Prostate gland (tissue), 2 donors: ENCODE results near the gene OR52K1.

Experiments used
- CTCF ChIP-seq, 4 experiments: fragments of 200-600 bp in 2 of 4; fragments of 450-650 bp in 2 of 4; sonication (generic) in 2 of 4; IDR thresholded peaks; 1 replicate in 3 of 4; 2 replicates in 1 of 4; pipeline ENCODE4 v1.5.1; 2016 to 2019; ENCODE audit warnings: antibody characterized with exemption in 4 of 4, mild to moderate bottlenecking in 2 of 4, moderate library complexity in 2 of 4
- POLR2A ChIP-seq: fragments of 450-650 bp; IDR thresholded peaks from one replicate; pipeline ENCODE4 v1.6.1; 2016; ENCODE audit warnings: antibody characterized with exemption, mild to moderate bottlenecking

GRCh38 chr11:4454021-4454420 lies 28.4 kb upstream of the OR52K1 start:
- TF ChIP-seq POLR2A (no peak), CTCF (IDR thresholded peaks at IDR 0.05) (no peak)
